ENCODE results near the gene NCKIPSD.

The NCKIPSD gene

DNA sequence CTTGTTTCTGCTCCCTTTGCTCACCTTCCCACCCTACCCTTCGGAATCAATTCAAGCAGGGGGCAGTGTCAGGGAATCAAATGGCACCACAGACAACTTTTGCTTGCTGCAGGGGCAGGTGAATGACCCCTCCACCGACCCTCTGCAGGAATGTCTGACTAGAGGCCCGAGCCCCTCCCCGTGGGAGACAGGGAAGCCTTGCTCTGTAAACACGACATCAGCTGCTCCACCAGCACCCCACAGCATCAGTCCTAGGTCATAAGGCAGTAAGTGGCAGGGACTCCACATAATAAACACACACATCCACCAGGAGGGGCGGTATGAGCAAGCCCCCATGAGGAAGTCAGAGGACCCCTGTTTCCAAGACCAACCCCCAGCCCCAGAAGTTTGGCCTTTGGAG, 48.4 kb downstream of the NCKIPSD start:
- no peaks in the 10 kb centered on the region for H3K9me3 ChIP-seq (ENCODE audit: control insufficient read depth in 1 of 2, low read length in 2 of 2)
- no peak overlapping the region for H3K4me3 ChIP-seq (ENCODE audit: low read depth in 1 of 2, low read length in 2 of 2)
- H3K4me1 ChIP-seq (ENCODE audit: control insufficient read depth in 1 of 2, insufficient read depth in 2 of 2, low read length in 2 of 2), result peaks cover 4 to 23% of the 10 kb centered on the region in 2 donors
- H3K27ac ChIP-seq (ENCODE audit: low read length), result no peak overlapping the region
- peaks cover 0 to 8% of the 10 kb centered on the region in 2 donors for H3K36me3 ChIP-seq (ENCODE audit: control insufficient read depth in 1 of 2, insufficient read depth in 2 of 2, low read length in 2 of 2)
- H3K27me3 ChIP-seq (ENCODE audit: low read depth, low read length), result no peaks in the 10 kb centered on the region

- H3K36me3 ChIP-seq (ENCODE audit: control insufficient read depth in 1 of 2, insufficient read depth in 2 of 2, low read length in 2 of 2), result peaks cover 0 to 19% of the 10 kb centered on the region in 2 donors
- H3K4me3 ChIP-seq (ENCODE audit: low read depth in 1 of 2, low read length in 2 of 2), result peak overlapping the region; percentile 78 to 95
- no peaks in the 10 kb centered on the region for H3K9me3 ChIP-seq (ENCODE audit: control insufficient read depth in 1 of 2, low read length in 2 of 2)
- no peaks in the 10 kb centered on the region for H3K27me3 ChIP-seq (ENCODE audit: low read depth, low read length)
- peaks cover 4 to 23% of the 10 kb centered on the region in 2 donors for H3K4me1 ChIP-seq (ENCODE audit: control insufficient read depth in 1 of 2, insufficient read depth in 2 of 2, low read length in 2 of 2)
- peak overlapping the region; percentile 51 for H3K27ac ChIP-seq (ENCODE audit: low read length)
Observed at GRCh38 chr3:48636149-48636655, 49.5 kb downstream of the NCKIPSD start.

- H3K27ac ChIP-seq (ENCODE audit: low read length), result peak within 1 kb of the TSS; percentile 51
- H3K27me3 ChIP-seq (ENCODE audit: low read depth, low read length), result no peaks in the 10 kb centered on the region
- H3K4me1 ChIP-seq (ENCODE audit: control insufficient read depth in 1 of 2, insufficient read depth in 2 of 2, low read length in 2 of 2), result peaks cover 4 to 23% of the 10 kb centered on the region in 2 donors
- peak within 1 kb of the TSS; percentile 78 to 95 for H3K4me3 ChIP-seq (ENCODE audit: low read depth in 1 of 2, low read length in 2 of 2)
- H3K9me3 ChIP-seq (ENCODE audit: control insufficient read depth in 1 of 2, low read length in 2 of 2), result no peaks in the 10 kb centered on the region
- peaks cover 3 to 27% of the 10 kb centered on the region in 2 donors for H3K36me3 ChIP-seq (ENCODE audit: control insufficient read depth in 1 of 2, insufficient read depth in 2 of 2, low read length in 2 of 2)
Observed at GRCh38 chr3:48635222-48636021, 50.3 kb downstream of the NCKIPSD start, which contains the start of gene SLC26A6. Gene SLC26A6, minus strand, starts transcription at chr3:48635461. Its CDS starts 68 bp downstream, at chr3:48635393.

GRCh38 chr3:48634661-48635221, 51.0 kb downstream of the NCKIPSD start:
- Histone ChIP-seq H3K27ac (ENCODE audit: low read length) (peak overlapping the region; percentile 23), H3K4me1 (ENCODE audit: control insufficient read depth in 1 of 2, insufficient read depth in 2 of 2, low read length in 2 of 2) (peaks cover 4 to 23% of the 10 kb centered on the region in 2 donors), H3K4me3 (ENCODE audit: low read depth in 1 of 2, low read length in 2 of 2) (peak overlapping the region; percentile 73 to 95), H3K9me3 (ENCODE audit: control insufficient read depth in 1 of 2, low read length in 2 of 2) (no peaks in the 10 kb centered on the region), H3K27me3 (ENCODE audit: low read depth, low read length) (no peaks in the 10 kb centered on the region), H3K36me3 (ENCODE audit: control insufficient read depth in 1 of 2, insufficient read depth in 2 of 2, low read length in 2 of 2) (peaks cover 7 to 34% of the 10 kb centered on the region in 2 donors)

DNA sequence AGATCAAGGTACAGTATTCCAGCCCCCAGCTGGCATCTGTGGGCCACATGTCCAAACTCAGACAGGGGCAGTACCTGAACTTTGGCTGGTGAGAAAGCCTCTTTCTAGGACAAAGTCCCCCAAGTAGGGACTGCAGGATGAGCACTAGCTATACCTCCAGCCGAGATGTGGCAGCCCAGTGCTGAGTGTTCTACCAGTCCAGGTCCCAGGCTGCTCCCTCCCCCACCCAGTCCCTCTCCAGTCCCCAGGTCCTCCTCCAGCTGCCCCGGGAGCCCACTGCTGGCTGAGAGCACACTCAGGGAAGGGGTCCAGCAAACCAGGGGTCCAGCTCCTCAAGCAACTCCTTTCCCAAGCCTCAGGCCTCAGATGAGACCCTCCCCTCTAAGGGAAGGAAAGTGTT, 52.0 kb downstream of the NCKIPSD start:
- Histone ChIP-seq H3K4me3 (ENCODE audit: low read depth in 1 of 2, low read length in 2 of 2) (peak overlapping the region in 1 of 2 donors; percentile 95), H3K27ac (ENCODE audit: low read length) (no peak overlapping the region), H3K4me1 (ENCODE audit: control insufficient read depth in 1 of 2, insufficient read depth in 2 of 2, low read length in 2 of 2) (peaks cover 4 to 23% of the 10 kb centered on the region in 2 donors), H3K9me3 (ENCODE audit: control insufficient read depth in 1 of 2, low read length in 2 of 2) (no peaks in the 10 kb centered on the region), H3K36me3 (ENCODE audit: control insufficient read depth in 1 of 2, insufficient read depth in 2 of 2, low read length in 2 of 2) (peaks cover 13 to 44% of the 10 kb centered on the region in 2 donors), H3K27me3 (ENCODE audit: low read depth, low read length) (no peaks in the 10 kb centered on the region)

DNA sequence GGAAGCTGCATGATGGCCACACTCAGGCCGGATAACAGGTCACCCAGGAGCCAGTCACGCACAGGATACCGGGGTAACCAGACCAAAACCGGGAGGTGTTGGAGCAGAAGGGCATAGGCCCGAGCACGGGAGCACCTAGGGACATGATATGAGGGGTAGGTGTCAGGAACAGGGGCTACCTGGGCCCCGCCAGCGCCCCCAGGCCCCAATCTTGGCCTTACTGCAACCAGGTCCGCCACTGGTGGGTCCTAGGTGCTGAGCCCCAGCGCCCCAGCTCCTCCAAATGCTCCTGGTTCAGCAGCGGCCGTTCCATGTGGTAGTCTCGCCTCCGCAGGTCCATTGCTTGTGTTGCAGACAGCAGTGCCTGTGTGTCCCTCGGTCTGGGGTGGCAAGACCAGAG, 52.5 kb downstream of the NCKIPSD start:
- Histone ChIP-seq H3K4me1 (ENCODE audit: control insufficient read depth in 1 of 2, insufficient read depth in 2 of 2, low read length in 2 of 2) (peaks cover 4 to 23% of the 10 kb centered on the region in 2 donors), H3K4me3 (ENCODE audit: low read depth in 1 of 2, low read length in 2 of 2) (no peak overlapping the region), H3K36me3 (ENCODE audit: control insufficient read depth in 1 of 2, insufficient read depth in 2 of 2, low read length in 2 of 2) (peaks cover 13 to 49% of the 10 kb centered on the region in 2 donors), H3K27ac (ENCODE audit: low read length) (no peak overlapping the region), H3K9me3 (ENCODE audit: control insufficient read depth in 1 of 2, low read length in 2 of 2) (no peaks in the 10 kb centered on the region), H3K27me3 (ENCODE audit: low read depth, low read length) (no peaks in the 10 kb centered on the region)

- H3K4me1 ChIP-seq (ENCODE audit: control insufficient read depth in 1 of 2, insufficient read depth in 2 of 2, low read length in 2 of 2), result peaks cover 4 to 23% of the 10 kb centered on the region in 2 donors
- H3K4me3 ChIP-seq (ENCODE audit: low read depth in 1 of 2, low read length in 2 of 2), result no peak overlapping the region
- peaks cover 21 to 63% of the 10 kb centered on the region in 2 donors for H3K36me3 ChIP-seq (ENCODE audit: control insufficient read depth in 1 of 2, insufficient read depth in 2 of 2, low read length in 2 of 2)
- no peak overlapping the region for H3K27ac ChIP-seq (ENCODE audit: low read length)
- no peaks in the 10 kb centered on the region for H3K9me3 ChIP-seq (ENCODE audit: control insufficient read depth in 1 of 2, low read length in 2 of 2)
- no peaks in the 10 kb centered on the region for H3K27me3 ChIP-seq (ENCODE audit: low read depth, low read length)
Observed at GRCh38 chr3:48631516-48632448, 53.9 kb downstream of the NCKIPSD start.

GRCh38 chr3:48630833-48631232, 54.9 kb downstream of the NCKIPSD start:
- H3K4me1 ChIP-seq (ENCODE audit: control insufficient read depth in 1 of 2, insufficient read depth in 2 of 2, low read length in 2 of 2), result peaks cover 0 to 16% of the 10 kb centered on the region in 2 donors
- H3K27ac ChIP-seq (ENCODE audit: low read length), result no peak overlapping the region
- H3K9me3 ChIP-seq (ENCODE audit: control insufficient read depth in 1 of 2, low read length in 2 of 2), result no peaks in the 10 kb centered on the region
- H3K36me3 ChIP-seq (ENCODE audit: control insufficient read depth in 1 of 2, insufficient read depth in 2 of 2, low read length in 2 of 2), result peaks cover 21 to 73% of the 10 kb centered on the region in 2 donors
- no peaks in the 10 kb centered on the region for H3K27me3 ChIP-seq (ENCODE audit: low read depth, low read length)
- no peak overlapping the region for H3K4me3 ChIP-seq (ENCODE audit: low read depth in 1 of 2, low read length in 2 of 2)

GRCh38 chr3:48630407-48630806, 55.3 kb downstream of the NCKIPSD start:
- Histone ChIP-seq H3K4me3 (ENCODE audit: low read depth in 1 of 2, low read length in 2 of 2) (no peak overlapping the region), H3K27ac (ENCODE audit: low read length) (no peak overlapping the region), H3K27me3 (ENCODE audit: low read depth, low read length) (no peaks in the 10 kb centered on the region), H3K36me3 (ENCODE audit: control insufficient read depth in 1 of 2, insufficient read depth in 2 of 2, low read length in 2 of 2) (peaks cover 21 to 77% of the 10 kb centered on the region in 2 donors), H3K4me1 (ENCODE audit: control insufficient read depth in 1 of 2, insufficient read depth in 2 of 2, low read length in 2 of 2) (peaks cover 0 to 16% of the 10 kb centered on the region in 2 donors), H3K9me3 (ENCODE audit: control insufficient read depth in 1 of 2, low read length in 2 of 2) (no peaks in the 10 kb centered on the region)

- Histone ChIP-seq H3K27ac (ENCODE audit: low read length) (no peak overlapping the region), H3K27me3 (ENCODE audit: low read depth, low read length) (no peaks in the 10 kb centered on the region), H3K4me1 (ENCODE audit: control insufficient read depth in 1 of 2, insufficient read depth in 2 of 2, low read length in 2 of 2) (peaks cover 0 to 14% of the 10 kb centered on the region in 2 donors), H3K36me3 (ENCODE audit: control insufficient read depth in 1 of 2, insufficient read depth in 2 of 2, low read length in 2 of 2) (peaks cover 21 to 80% of the 10 kb centered on the region in 2 donors), H3K4me3 (ENCODE audit: low read depth in 1 of 2, low read length in 2 of 2) (no peak overlapping the region), H3K9me3 (ENCODE audit: control insufficient read depth in 1 of 2, low read length in 2 of 2) (no peaks in the 10 kb centered on the region)
Observed at GRCh38 chr3:48629894-48630293, 55.8 kb downstream of the NCKIPSD start.
